ENCODE data around the gene NCAPG2. TPM values are rescaled to one million over a fixed set of nuclear protein-coding genes. Genes with fewer than 3 reads are reported as not detected.

The NCAPG2 gene
- polyA plus RNA-seq, 2 of the 4 experiments (the other 2 are of a cell fraction), result 53.8 to 63.0 TPM

DNA sequence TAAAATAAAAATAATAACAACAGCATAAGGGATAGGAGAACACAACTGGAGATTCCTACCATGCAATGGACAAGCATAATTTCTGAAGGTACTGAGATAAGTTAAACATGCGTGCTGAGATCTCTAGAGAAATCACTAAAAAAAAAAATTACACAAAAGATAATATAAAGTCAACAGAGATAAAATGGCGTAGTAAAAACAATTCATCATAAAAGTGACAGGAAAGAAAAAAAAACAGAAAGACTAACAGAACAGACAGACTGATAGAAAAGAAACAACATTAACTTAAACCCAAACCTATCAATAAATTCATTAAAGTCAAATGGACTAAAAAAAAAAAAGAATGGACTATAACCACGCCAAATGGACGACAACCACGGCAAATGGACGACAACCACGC is 56.4 kb downstream of the NCAPG2 start:
- 95% methylated on average over 7 of the region's 7 CpGs for WGBS (ENCODE audit: missing lambda C conversion rate)
- no peak for FAIRE-seq
- POLR2A ChIA-PET, result no interaction called here

DNA sequence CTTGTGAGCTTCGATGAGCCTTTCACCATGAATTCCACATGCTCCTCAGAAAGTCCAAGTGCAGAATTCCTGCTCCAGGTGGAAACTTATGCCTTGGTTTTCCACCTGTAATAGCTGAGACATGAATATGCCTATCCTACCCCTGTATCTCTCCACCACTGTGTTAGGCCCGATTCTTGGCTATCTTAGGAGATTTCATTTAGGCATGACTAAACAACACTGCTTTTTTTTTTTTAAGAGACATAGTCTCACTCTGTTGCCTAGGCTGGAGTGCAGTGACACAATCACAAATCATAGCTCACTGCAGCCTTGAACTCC is 57.2 kb downstream of the NCAPG2 start:
- Histone ChIP-seq H3K27ac (no peak overlapping the region), H3K4me1 (peaks cover 17% of the 10 kb centered on the region), H3K9me3 (no peaks in the 10 kb centered on the region), H3K4me3 (no peak overlapping the region), H3K4me2 (no peak overlapping the region)
- DNase-seq (ENCODE audit: low read depth in 1 of 2, low spot score in 1 of 2) (no peak), FAIRE-seq (no peak), ATAC-seq (no peak)
- TF ChIP-seq SREBF2 (IDR thresholded peaks at IDR 0.05), result no peak
- TF ChIP-seq, protein P1, sequence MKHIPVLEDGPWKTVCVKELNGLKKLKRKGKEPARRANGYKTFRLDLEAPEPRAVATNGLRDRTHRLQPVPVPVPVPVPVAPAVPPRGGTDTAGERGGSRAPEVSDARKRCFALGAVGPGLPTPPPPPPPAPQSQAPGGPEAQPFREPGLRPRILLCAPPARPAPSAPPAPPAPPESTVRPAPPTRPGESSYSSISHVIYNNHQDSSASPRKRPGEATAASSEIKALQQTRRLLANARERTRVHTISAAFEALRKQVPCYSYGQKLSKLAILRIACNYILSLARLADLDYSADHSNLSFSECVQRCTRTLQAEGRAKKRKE (CRISPR knock-in tag; IDR thresholded peaks at IDR 0.05; ENCODE audit: low read depth), result no peak
- no peak for TF ChIP-seq ZNF302 (CRISPR knock-in tag; IDR thresholded peaks at IDR 0.05)
- no peak for TF ChIP-seq HOXA7 (CRISPR knock-in tag; IDR thresholded peaks at IDR 0.05)
- no peak for TF ChIP-seq EHMT2 (IDR thresholded peaks at IDR 0.05; ENCODE audit: low read depth)
- no peak for TF ChIP-seq POLR2AphosphoS2 (conservative IDR thresholded peaks at IDR 0.05; ENCODE audit: low read length)
- no peak for TF ChIP-seq TP53 (CRISPR knock-in tag; IDR thresholded peaks at IDR 0.05)
- TF ChIP-seq PHF8 (IDR thresholded peaks at IDR 0.05; ENCODE audit: borderline replicate concordance, low read depth), result no peak
- TF ChIP-seq RARB (CRISPR knock-in tag; IDR thresholded peaks at IDR 0.05), result no peak
- TF ChIP-seq ZSCAN20 (CRISPR knock-in tag; IDR thresholded peaks at IDR 0.05), result no peak
- no peak for TF ChIP-seq HDAC2 (IDR thresholded peaks at IDR 0.05)
- no peak for TF ChIP-seq MAZ (IDR thresholded peaks at IDR 0.05; ENCODE audit: borderline replicate concordance, low read depth, low read length)
- no peak for TF ChIP-seq JUNB (IDR thresholded peaks at IDR 0.05)
- TF ChIP-seq FOSL2 (IDR thresholded peaks at IDR 0.05), result no peak
- TF ChIP-seq FOSL2 (CRISPR knock-in tag; IDR thresholded peaks at IDR 0.05), result no peak
- TF ChIP-seq KDM5A (IDR thresholded peaks at IDR 0.05), result no peak
- TF ChIP-seq FOSB (CRISPR knock-in tag; IDR thresholded peaks at IDR 0.05), result no peak
- TF ChIP-seq HOXB5 (CRISPR knock-in tag; IDR thresholded peaks at IDR 0.05), result no peak
- TF ChIP-seq JUN (IDR thresholded peaks at IDR 0.05), result no peak
- WGBS (ENCODE audit: missing lambda C conversion rate), result 89% methylated on average over 2 of the region's 2 CpGs
- POLR2A ChIA-PET, result no interaction called here
- CTCF ChIA-PET, result interaction anchor here (0.6 to 1.6 kb wide), 6 partner anchors 9 to 180 kb away, joined by 3 to 7 read pairs (median 3); no protein-coding TSS in a partner anchor

More for the DNA sequence above, 56.4 kb downstream of the NCAPG2 start:
- TF ChIP-seq TP53 (CRISPR knock-in tag; IDR thresholded peaks at IDR 0.05), result no peak
- no peak for TF ChIP-seq POLR2AphosphoS2 (conservative IDR thresholded peaks at IDR 0.05; ENCODE audit: low read length)
- TF ChIP-seq HDAC2 (IDR thresholded peaks at IDR 0.05), result no peak
- TF ChIP-seq CHD4 (IDR thresholded peaks at IDR 0.05; ENCODE audit: borderline replicate concordance), result no peak
- TF ChIP-seq, protein P2, sequence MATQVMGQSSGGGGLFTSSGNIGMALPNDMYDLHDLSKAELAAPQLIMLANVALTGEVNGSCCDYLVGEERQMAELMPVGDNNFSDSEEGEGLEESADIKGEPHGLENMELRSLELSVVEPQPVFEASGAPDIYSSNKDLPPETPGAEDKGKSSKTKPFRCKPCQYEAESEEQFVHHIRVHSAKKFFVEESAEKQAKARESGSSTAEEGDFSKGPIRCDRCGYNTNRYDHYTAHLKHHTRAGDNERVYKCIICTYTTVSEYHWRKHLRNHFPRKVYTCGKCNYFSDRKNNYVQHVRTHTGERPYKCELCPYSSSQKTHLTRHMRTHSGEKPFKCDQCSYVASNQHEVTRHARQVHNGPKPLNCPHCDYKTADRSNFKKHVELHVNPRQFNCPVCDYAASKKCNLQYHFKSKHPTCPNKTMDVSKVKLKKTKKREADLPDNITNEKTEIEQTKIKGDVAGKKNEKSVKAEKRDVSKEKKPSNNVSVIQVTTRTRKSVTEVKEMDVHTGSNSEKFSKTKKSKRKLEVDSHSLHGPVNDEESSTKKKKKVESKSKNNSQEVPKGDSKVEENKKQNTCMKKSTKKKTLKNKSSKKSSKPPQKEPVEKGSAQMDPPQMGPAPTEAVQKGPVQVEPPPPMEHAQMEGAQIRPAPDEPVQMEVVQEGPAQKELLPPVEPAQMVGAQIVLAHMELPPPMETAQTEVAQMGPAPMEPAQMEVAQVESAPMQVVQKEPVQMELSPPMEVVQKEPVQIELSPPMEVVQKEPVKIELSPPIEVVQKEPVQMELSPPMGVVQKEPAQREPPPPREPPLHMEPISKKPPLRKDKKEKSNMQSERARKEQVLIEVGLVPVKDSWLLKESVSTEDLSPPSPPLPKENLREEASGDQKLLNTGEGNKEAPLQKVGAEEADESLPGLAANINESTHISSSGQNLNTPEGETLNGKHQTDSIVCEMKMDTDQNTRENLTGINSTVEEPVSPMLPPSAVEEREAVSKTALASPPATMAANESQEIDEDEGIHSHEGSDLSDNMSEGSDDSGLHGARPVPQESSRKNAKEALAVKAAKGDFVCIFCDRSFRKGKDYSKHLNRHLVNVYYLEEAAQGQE (IDR thresholded peaks at IDR 0.05), result no peak
- no peak for TF ChIP-seq NPAS2 (CRISPR knock-in tag; IDR thresholded peaks at IDR 0.05; ENCODE audit: borderline replicate concordance)
- TF ChIP-seq MAFK (IDR thresholded peaks at IDR 0.05; ENCODE audit: partially characterized antibody), result no peak
- TF ChIP-seq, protein P3, sequence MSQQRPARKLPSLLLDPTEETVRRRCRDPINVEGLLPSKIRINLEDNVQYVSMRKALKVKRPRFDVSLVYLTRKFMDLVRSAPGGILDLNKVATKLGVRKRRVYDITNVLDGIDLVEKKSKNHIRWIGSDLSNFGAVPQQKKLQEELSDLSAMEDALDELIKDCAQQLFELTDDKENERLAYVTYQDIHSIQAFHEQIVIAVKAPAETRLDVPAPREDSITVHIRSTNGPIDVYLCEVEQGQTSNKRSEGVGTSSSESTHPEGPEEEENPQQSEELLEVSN (IDR thresholded peaks at IDR 0.05; ENCODE audit: borderline replicate concordance, low read depth), result no peak
- TF ChIP-seq NR3C1 (IDR thresholded peaks at IDR 0.05), result no peak
- no peak for TF ChIP-seq RCOR1 (IDR thresholded peaks at IDR 0.05; ENCODE audit: low read depth, low read length)
- TF ChIP-seq, protein P4, sequence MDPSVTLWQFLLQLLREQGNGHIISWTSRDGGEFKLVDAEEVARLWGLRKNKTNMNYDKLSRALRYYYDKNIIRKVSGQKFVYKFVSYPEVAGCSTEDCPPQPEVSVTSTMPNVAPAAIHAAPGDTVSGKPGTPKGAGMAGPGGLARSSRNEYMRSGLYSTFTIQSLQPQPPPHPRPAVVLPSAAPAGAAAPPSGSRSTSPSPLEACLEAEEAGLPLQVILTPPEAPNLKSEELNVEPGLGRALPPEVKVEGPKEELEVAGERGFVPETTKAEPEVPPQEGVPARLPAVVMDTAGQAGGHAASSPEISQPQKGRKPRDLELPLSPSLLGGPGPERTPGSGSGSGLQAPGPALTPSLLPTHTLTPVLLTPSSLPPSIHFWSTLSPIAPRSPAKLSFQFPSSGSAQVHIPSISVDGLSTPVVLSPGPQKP (IDR thresholded peaks at IDR 0.05; ENCODE audit: low read depth, low read length), result no peak
- TF ChIP-seq ZNF302 (CRISPR knock-in tag; IDR thresholded peaks at IDR 0.05), result no peak
- TF ChIP-seq CHD2 (IDR thresholded peaks at IDR 0.05; ENCODE audit: low read length, partially characterized antibody), result no peak
- no peaks in the 10 kb centered on the region for H3K9me3 ChIP-seq
- H3K4me2 ChIP-seq, result no peak overlapping the region
- H3K4me1 ChIP-seq, result peaks cover 17% of the 10 kb centered on the region
- H3K27ac ChIP-seq, result no peak overlapping the region
- CTCF ChIA-PET, result interaction anchor here (0.9 to 1.6 kb wide), 3 partner anchors 9 to 36 kb away, joined by 3 to 7 read pairs (median 3); no protein-coding TSS in a partner anchor
- no peak for DNase-seq (ENCODE audit: low read depth in 1 of 2, low spot score in 1 of 2)
- no peak for ATAC-seq
- H3K4me3 ChIP-seq, result no peak overlapping the region
